ENCODE results near the gene CNDP2. TPM values are rescaled to one million over a fixed set of nuclear protein-coding genes. Genes with fewer than 3 reads are reported as not detected.

The CNDP2 gene
- total RNA-seq, 4 donors from 2014 or later = 71.8 to 87.8 (median 81.5) TPM

DNA sequence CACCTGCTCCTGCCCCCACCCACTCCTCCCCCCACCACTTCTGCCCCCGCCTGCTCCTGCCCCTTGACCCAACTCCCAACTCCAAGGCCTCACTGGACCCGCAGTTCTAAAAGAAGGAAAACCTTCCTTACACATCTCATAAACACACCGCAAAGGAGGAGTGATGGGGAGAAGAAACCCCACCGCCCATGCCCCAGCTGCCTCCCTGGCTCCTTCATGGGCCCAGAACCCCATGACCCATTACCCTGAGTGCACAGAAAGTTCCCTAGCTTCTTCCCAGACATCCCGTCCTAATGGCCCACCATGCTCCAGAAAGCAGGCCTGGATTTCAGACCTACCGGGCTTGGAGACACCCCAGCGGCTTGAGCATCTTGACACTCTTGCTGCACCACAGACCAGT is 17.8 kb upstream of the CNDP2 start:
- Histone ChIP-seq H3K4me3 (no peak overlapping the region), H3K9me3 (no peaks in the 10 kb centered on the region), H3K36me3 (no peaks in the 10 kb centered on the region), H3K27ac (no peak overlapping the region), H3K4me1 (no peaks in the 10 kb centered on the region), H3K27me3 (no peaks in the 10 kb centered on the region)
- TF ChIP-seq EP300 (IDR thresholded peaks at IDR 0.05) = no peak
- no peak for TF ChIP-seq CTCF (IDR thresholded peaks at IDR 0.05)
- no peak for TF ChIP-seq POLR2A (IDR thresholded peaks at IDR 0.05)
- DNase-seq (ENCODE audit: low spot score in 2 of 2) = no peak
- 88 to 93% methylated on average over 7 of the region's 7 CpGs for WGBS, 2 donors

GRCh38 chr18:74478880-74479279 is 17.3 kb upstream of the CNDP2 start:
- no peak for TF ChIP-seq CTCF (IDR thresholded peaks at IDR 0.05)
- WGBS, 2 donors = 80 to 83% methylated on average over 6 of the region's 6 CpGs
- Histone ChIP-seq H3K9me3 (no peaks in the 10 kb centered on the region), H3K4me1 (no peaks in the 10 kb centered on the region), H3K36me3 (no peaks in the 10 kb centered on the region), H3K4me3 (no peak overlapping the region), H3K27me3 (no peaks in the 10 kb centered on the region), H3K27ac (no peak overlapping the region)
- no peak for DNase-seq (ENCODE audit: low spot score in 2 of 2)

- no peak overlapping the region for H3K4me3 ChIP-seq
- peaks cover 0 to 2% (median 0%) of the 10 kb centered on the region in 4 donors for H3K4me1 ChIP-seq
- DNase-seq (ENCODE audit: low spot score in 2 of 2) = no peak
- H3K27me3 ChIP-seq = no peaks in the 10 kb centered on the region
- WGBS, 2 donors = 87 to 90% methylated on average over 16 of the region's 16 CpGs
- TF ChIP-seq EP300 (IDR thresholded peaks at IDR 0.05) = no peak
- TF ChIP-seq POLR2A (IDR thresholded peaks at IDR 0.05) = no peak
- no peak for TF ChIP-seq CTCF (IDR thresholded peaks at IDR 0.05)
- no peaks in the 10 kb centered on the region for H3K36me3 ChIP-seq
- H3K27ac ChIP-seq = no peak overlapping the region
- no peaks in the 10 kb centered on the region for H3K9me3 ChIP-seq
Observed at GRCh38 chr18:74479486-74480148, 16.5 kb upstream of the CNDP2 start.

DNA sequence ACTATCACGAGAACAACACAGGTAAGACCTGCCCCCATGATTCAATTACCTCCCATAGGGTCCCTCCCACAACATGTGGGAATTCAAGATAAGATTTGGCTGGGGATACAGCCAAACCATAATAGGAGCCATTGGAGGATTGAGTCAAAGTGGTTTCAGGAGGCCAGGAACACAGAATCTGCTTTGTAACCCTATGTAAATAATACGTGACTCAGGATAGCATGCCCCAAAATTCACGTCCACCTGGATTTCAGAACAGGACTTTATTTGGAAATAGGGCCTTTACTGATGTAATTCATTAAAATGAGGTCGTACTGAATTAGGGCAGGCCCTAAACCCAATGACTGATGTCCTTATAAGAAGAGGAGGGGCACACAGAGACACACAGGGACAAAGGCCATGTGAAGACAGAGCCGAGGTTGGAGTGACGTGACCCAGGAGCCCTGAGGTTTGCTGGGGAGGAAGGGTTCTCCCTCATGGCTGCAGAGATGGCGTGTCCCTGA is 16.0 kb upstream of the CNDP2 start:
- H3K27me3 ChIP-seq = no peaks in the 10 kb centered on the region
- TF ChIP-seq EP300 (IDR thresholded peaks at IDR 0.05) (no peak), CTCF (IDR thresholded peaks at IDR 0.05) (no peak), POLR2A (IDR thresholded peaks at IDR 0.05) (no peak)
- 74 to 76% methylated on average over 7 of the region's 7 CpGs for WGBS, 2 donors
- no peaks in the 10 kb centered on the region for H3K9me3 ChIP-seq
- no peak overlapping the region for H3K27ac ChIP-seq
- H3K4me3 ChIP-seq = no peak overlapping the region
- no peak for DNase-seq (ENCODE audit: low spot score in 2 of 2)
- no peaks in the 10 kb centered on the region for H3K36me3 ChIP-seq
- H3K4me1 ChIP-seq = peaks cover 0 to 4% (median 0%) of the 10 kb centered on the region in 4 donors

GRCh38 chr18:74482697-74483096 is 13.5 kb upstream of the CNDP2 start:
- WGBS, 2 donors = 85 to 91% methylated on average over 11 of the region's 11 CpGs
- TF ChIP-seq CTCF (IDR thresholded peaks at IDR 0.05) (no peak), POLR2A (IDR thresholded peaks at IDR 0.05) (no peak), EP300 (IDR thresholded peaks at IDR 0.05) (no peak)

More at GRCh38 chr18:74482697-74483096, 13.5 kb upstream of the CNDP2 start:
- Histone ChIP-seq H3K9me3 (no peaks in the 10 kb centered on the region), H3K27ac (no peak overlapping the region), H3K4me3 (no peak overlapping the region), H3K36me3 (no peaks in the 10 kb centered on the region), H3K27me3 (no peaks in the 10 kb centered on the region), H3K4me1 (peaks cover 0 to 10% (median 2%) of the 10 kb centered on the region in 4 donors)
- DNase-seq (ENCODE audit: low spot score in 2 of 2) = no peak
